ENCODE measurements around the gene PSEN1.

DNA sequence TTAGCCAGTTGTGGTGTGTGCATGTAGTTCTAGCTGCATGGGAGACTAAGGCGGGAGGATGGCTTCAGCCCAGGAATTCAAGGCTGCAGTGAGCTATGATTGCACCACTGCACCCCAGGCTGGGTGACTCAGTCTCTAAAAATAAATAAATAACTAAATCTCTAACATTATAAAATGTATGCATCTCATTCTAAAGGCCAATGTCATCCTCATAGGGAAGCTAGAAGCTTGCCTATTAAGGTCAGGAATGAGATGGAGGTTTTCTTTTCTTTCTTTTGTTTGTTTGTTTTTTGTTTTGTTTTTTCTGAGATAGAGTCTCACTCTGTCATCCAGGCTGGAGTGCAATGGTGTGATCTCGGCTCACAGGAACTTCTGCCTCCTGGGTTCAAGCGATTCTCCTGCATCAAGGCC lies 52.2 kb downstream of the PSEN1 start:
- TF ChIP-seq, protein P1, sequence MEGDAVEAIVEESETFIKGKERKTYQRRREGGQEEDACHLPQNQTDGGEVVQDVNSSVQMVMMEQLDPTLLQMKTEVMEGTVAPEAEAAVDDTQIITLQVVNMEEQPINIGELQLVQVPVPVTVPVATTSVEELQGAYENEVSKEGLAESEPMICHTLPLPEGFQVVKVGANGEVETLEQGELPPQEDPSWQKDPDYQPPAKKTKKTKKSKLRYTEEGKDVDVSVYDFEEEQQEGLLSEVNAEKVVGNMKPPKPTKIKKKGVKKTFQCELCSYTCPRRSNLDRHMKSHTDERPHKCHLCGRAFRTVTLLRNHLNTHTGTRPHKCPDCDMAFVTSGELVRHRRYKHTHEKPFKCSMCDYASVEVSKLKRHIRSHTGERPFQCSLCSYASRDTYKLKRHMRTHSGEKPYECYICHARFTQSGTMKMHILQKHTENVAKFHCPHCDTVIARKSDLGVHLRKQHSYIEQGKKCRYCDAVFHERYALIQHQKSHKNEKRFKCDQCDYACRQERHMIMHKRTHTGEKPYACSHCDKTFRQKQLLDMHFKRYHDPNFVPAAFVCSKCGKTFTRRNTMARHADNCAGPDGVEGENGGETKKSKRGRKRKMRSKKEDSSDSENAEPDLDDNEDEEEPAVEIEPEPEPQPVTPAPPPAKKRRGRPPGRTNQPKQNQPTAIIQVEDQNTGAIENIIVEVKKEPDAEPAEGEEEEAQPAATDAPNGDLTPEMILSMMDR (IDR thresholded peaks at IDR 0.05), result no peak
- TF ChIP-seq POLR2A (IDR thresholded peaks at IDR 0.05), result no peak
